Omental fat pad (tissue), 4 donors: Measurements from ENCODE around the gene CAMSAP1. TPM values are rescaled to one million over a fixed set of nuclear protein-coding genes. Genes with fewer than 3 reads are reported as not detected.

Experiments used
- ATAC-seq: fragments of 150-250 bp; one replicate; pipeline ENCODE4 v1.9.1; 2016; ENCODE audit warnings: mild to moderate bottlenecking, moderate library complexity; ENCODE audit not compliant: low FRiP score
- DNase-seq: peaks from one replicate; pipeline ENCODE4 v3.0.0-alpha.2; 2019; ENCODE audit warnings: low spot score
- CTCF ChIP-seq, 3 donors: fragments of 450-650 bp; IDR thresholded peaks; one replicate each; pipeline ENCODE4 v1.5.1; 2016 to 2017; ENCODE audit warnings: antibody characterized with exemption in 3 of 3, mild to moderate bottlenecking in 3 of 3, moderate library complexity in 2 of 3
- total RNA-seq, 4 donors: library from RNA; depleted of rRNA; stranded (reverse); fragments of >200 nt; gene quantifications; one replicate each; pipeline ENCODE4 v1.1.0, GENCODE V29; 2016

CAMSAP1 gene
- total RNA-seq, 4 donors from 2014 or later, result 22.3 to 52.5 (median 33.2) TPM

DNA sequence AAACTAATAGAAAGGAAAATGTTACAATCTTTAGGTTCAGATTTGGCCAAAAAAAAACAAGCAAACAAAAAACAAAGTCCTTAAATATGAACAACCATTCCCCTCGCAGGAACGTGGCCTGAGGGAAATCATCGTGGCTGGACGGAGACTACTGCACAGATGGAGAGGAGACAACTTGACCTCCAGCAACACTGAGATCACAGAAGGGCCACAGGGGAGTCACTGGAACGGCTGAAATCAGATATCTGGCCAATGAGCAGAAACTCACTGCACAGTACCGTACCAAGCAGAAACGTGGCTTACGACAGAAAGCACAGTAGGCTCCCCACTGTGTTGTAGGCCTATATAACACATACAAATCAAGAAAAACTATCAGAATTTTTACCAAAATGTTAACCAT, 27.7 kb downstream of the CAMSAP1 start:
- TF ChIP-seq CTCF (IDR thresholded peaks at IDR 0.05), result no peak
- DNase-seq, result no peak
- no peak for ATAC-seq

- DNase-seq (no peak), ATAC-seq (no peak)
- no peak for TF ChIP-seq CTCF (IDR thresholded peaks at IDR 0.05)
Measured at GRCh38 chr9:135879237-135879601, 28.1 kb downstream of the CAMSAP1 start.

DNA sequence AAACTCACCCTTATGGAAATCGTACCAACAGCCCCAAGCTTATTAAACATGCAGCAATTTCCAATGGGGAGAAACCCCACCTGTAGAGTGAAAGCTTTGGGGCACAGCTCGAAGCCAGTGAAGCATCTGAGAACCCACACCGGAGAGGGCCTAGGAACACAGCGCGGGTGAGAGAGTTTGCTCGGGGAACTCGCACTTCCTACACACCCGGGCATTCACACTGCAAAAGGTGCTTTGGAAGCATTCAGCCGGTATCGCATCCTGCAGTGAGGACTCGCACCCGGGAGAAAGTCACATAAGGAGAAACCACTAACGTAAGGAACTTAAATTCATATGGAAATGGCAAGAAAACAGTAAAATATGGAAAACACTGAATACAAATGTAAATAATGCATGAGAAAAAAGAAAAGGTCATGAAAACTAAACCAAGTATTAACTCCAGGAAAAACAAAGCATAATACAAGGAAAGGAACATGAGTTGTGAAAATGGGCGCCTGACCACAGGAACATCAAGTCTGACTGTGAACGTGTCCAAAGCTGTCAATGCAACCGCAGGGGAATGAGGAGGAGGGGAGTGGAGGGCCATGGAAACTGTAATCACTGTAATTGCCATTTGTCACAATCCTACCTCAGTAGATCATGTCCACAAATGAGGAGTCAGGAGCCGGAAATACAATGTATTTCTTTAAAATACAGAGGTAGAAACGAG, 28.7 kb downstream of the CAMSAP1 start:
- no peak for ATAC-seq
- no peak for DNase-seq
- TF ChIP-seq CTCF (IDR thresholded peaks at IDR 0.05), result no peak

GRCh38 chr9:135877791-135878527, 29.4 kb downstream of the CAMSAP1 start:
- TF ChIP-seq CTCF (IDR thresholded peaks at IDR 0.05), result no peak
- ATAC-seq, result no peak
- no peak for DNase-seq

DNA sequence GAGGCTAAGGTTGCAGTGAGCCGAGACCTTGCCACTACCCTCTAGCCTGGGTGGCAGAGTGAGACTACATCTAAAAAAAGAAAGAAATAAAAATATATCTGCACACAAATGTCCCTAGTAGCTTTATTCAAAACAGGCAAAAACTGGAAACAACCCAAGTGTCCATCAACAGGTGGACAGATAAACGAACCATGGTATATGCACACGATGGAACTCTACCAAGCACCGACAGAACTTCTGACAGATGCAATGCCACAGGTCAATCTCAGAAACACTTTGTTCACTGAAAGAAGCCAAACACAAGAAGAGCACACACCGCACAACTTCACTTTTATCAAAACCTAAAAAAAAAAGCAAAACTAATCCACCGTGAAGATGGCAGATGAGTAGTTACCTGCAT, 30.4 kb downstream of the CAMSAP1 start:
- TF ChIP-seq CTCF (IDR thresholded peaks at IDR 0.05), result no peak
- DNase-seq, result no peak

DNA sequence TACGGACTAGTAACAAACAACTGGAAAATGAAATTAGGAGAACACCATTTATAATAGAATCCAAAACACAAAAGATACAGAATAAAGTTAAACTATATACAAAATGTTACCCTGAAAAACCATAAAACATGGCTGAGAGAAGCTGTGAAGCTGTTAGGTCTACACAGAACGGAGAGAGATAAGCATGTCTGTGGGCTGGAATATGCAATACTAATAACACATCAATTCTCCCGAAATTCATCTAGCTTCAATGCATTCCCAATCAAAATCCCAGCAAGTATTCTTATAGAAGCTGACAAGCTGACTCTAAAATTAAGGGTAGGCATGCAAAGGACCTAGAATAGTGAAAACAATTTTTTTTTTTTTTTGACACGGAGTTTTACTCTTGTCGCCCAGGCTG, 32.5 kb downstream of the CAMSAP1 start:
- DNase-seq (no peak), ATAC-seq (no peak)
- TF ChIP-seq CTCF (IDR thresholded peaks at IDR 0.05), result no peak

More for the DNA sequence above, 30.4 kb downstream of the CAMSAP1 start:
- no peak for ATAC-seq

DNA sequence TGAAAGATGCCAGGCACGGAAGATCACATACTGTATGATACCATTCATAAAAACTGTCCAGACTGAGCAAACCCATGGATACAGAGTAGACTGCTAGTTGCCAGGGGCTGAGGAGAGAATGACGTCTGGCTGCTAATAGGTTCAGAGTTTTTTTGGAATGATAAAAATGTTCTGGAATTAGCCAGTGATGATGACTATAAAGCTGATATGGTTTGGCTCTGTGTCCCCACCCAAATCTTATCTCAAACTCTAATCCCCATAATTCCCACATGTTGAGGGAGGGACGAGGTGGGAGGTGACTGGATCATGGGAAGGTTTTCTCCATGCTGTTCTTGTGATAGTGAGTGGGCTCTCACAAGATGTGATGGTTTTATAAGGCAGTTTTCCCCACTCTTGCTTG, 37.4 kb downstream of the CAMSAP1 start:
- DNase-seq (no peak), ATAC-seq (no peak)
- TF ChIP-seq CTCF (IDR thresholded peaks at IDR 0.05), result no peak
